WTC11 (cell line): ENCODE results near the gene PDE4A. TPM values are rescaled to one million over a fixed set of nuclear protein-coding genes. Genes with fewer than 3 reads are reported as not detected.

ENCODE experiments used
- ATAC-seq: fragments of 200-7000 bp; cut with Tn5 transposase; 2 replicates; pipeline ENCODE4 v1.10.0; 2021; ENCODE audit warnings: mild to moderate bottlenecking, moderate library complexity
- CTCF ChIA-PET: fragments of 300-600 bp; sonication (Branson Sonifier 250); formaldehyde crosslinking; loops from one replicate; lab custom pipeline; 2021; ENCODE audit warnings: antibody characterized with exemption; lab: Charles Lee
- POLR2A ChIA-PET: fragments of 350-600 bp; sonication (Branson Sonifier 250); formaldehyde crosslinking; loops from one replicate; lab custom pipeline; 2021; ENCODE audit warnings: antibody characterized with exemption; lab: Charles Lee
- DNase-seq: peaks from one replicate; pipeline ENCODE4 v3.0.0; 2021; ENCODE audit warnings: low spot score
- H3K27ac Mint-ChIP-seq: 2 replicates; pipeline ENCODE4 v1.8.0; 2021; ENCODE audit warnings: mixed read lengths
- H3K27me3 Mint-ChIP-seq: 2 replicates; pipeline ENCODE4 v1.8.0; 2021; ENCODE audit warnings: low read depth, mild to moderate bottlenecking, moderate library complexity, mixed read lengths
- H3K36me3 Mint-ChIP-seq: 2 replicates; pipeline ENCODE4 v1.8.0; 2021; ENCODE audit warnings: mixed read lengths
- H3K4me1 Mint-ChIP-seq: 2 replicates; pipeline ENCODE4 v1.8.0; 2022; ENCODE audit warnings: mixed read lengths
- H3K4me3 Mint-ChIP-seq: 2 replicates; pipeline ENCODE4 v1.8.0; 2021; ENCODE audit warnings: mild to moderate bottlenecking, moderate library complexity, mixed read lengths
- H3K9me3 Mint-ChIP-seq: 2 replicates; pipeline ENCODE4 v1.8.0; 2021; ENCODE audit warnings: mixed read lengths
- ATF1 ChIP-seq: sonication (generic); formaldehyde crosslinking; IDR thresholded peaks from 2 replicates; pipeline ENCODE4 v1.8.1; 2023; ENCODE audit warnings: mild to moderate bottlenecking, moderate library complexity, missing genetic modification reagents
- E2F1 ChIP-seq: sonication (generic); formaldehyde crosslinking; IDR thresholded peaks from 2 replicates; pipeline ENCODE4 v1.8.0; 2022; ENCODE audit warnings: mild to moderate bottlenecking, missing genetic modification reagents
- ETV6 ChIP-seq: sonication (generic); formaldehyde crosslinking; IDR thresholded peaks from 2 replicates; pipeline ENCODE4 v1.8.1; 2022; ENCODE audit warnings: mild to moderate bottlenecking, missing genetic modification reagents
- GRHL2 ChIP-seq: fragments of 250-450 bp; sonication (Bioruptor Pico); IDR thresholded peaks from 2 replicates; pipeline ENCODE4 v1.8.0; 2022; ENCODE audit warnings: mild to moderate bottlenecking, moderate library complexity; ENCODE audit not compliant: insufficient replicate concordance, severe bottlenecking
- HMGA2 ChIP-seq: fragments of 250-450 bp; sonication (Bioruptor Pico); IDR thresholded peaks from 2 replicates; pipeline ENCODE4 v1.4.0; 2021; ENCODE audit warnings: mild to moderate bottlenecking, moderate library complexity
- HMGXB4 ChIP-seq: sonication (generic); formaldehyde crosslinking; IDR thresholded peaks from 2 replicates; pipeline ENCODE4 v1.8.1; 2023; ENCODE audit warnings: mild to moderate bottlenecking, moderate library complexity, missing genetic modification reagents
- JUN ChIP-seq: sonication (generic); formaldehyde crosslinking; IDR thresholded peaks from 2 replicates; pipeline ENCODE4 v1.8.0; 2023; ENCODE audit warnings: mild to moderate bottlenecking, missing genetic modification reagents
- MXD4 ChIP-seq: fragments of 250-450 bp; sonication (Bioruptor Pico); IDR thresholded peaks from 2 replicates; pipeline ENCODE4 v1.8.0; 2021; ENCODE audit warnings: mild to moderate bottlenecking, moderate library complexity, borderline replicate concordance
- OVOL2 ChIP-seq: fragments of 250-450 bp; sonication (Bioruptor Pico); IDR thresholded peaks from 2 replicates; pipeline ENCODE4 v1.9.0; 2021; ENCODE audit warnings: mild to moderate bottlenecking, borderline replicate concordance
- PREB ChIP-seq: sonication (generic); formaldehyde crosslinking; IDR thresholded peaks from 2 replicates; pipeline ENCODE4 v1.8.1; 2022; ENCODE audit warnings: mild to moderate bottlenecking, missing genetic modification reagents, moderate library complexity, borderline replicate concordance
- RORB ChIP-seq: fragments of 250-450 bp; sonication (Bioruptor Pico); IDR thresholded peaks from 2 replicates; pipeline ENCODE4 v1.9.0; 2021; ENCODE audit warnings: mild to moderate bottlenecking
- SMAD3 ChIP-seq: sonication (generic); formaldehyde crosslinking; IDR thresholded peaks from 2 replicates; pipeline ENCODE4 v1.8.0; 2022; ENCODE audit warnings: missing genetic modification reagents, mild to moderate bottlenecking, borderline replicate concordance
- TEAD4 ChIP-seq: sonication (generic); formaldehyde crosslinking; IDR thresholded peaks from 2 replicates; pipeline ENCODE4 v1.8.0; 2022; ENCODE audit warnings: mild to moderate bottlenecking, missing genetic modification reagents
- ZNF138 ChIP-seq: sonication (generic); formaldehyde crosslinking; conservative IDR thresholded peaks from 2 replicates; pipeline ENCODE4 v1.8.1; 2022; ENCODE audit warnings: mild to moderate bottlenecking, moderate library complexity, missing genetic modification reagents
- ZNF512 ChIP-seq: sonication (generic); formaldehyde crosslinking; IDR thresholded peaks from 2 replicates; pipeline ENCODE4 v1.8.1; 2022; ENCODE audit warnings: missing genetic modification reagents, borderline replicate concordance
- ZNF532 ChIP-seq: fragments of 250-450 bp; sonication (Bioruptor Pico); IDR thresholded peaks from 2 replicates; pipeline ENCODE4 v1.9.0; 2021; ENCODE audit warnings: mild to moderate bottlenecking, borderline replicate concordance
- total RNA-seq: library from RNA; stranded (reverse); gene quantifications from 3 replicates; pipeline ENCODE4 v1.2.3, GENCODE V29; 2021
- TF ChIP-seq, protein P1 (sequence below): fragments of 250-450 bp; sonication (Bioruptor Pico); IDR thresholded peaks from 2 replicates; pipeline ENCODE4 v1.9.0; 2021; ENCODE audit warnings: mild to moderate bottlenecking
- TF ChIP-seq, protein P2 (sequence below): sonication (generic); formaldehyde crosslinking; IDR thresholded peaks from 2 replicates; pipeline ENCODE4 v1.8.0; 2022; ENCODE audit warnings: mild to moderate bottlenecking, missing genetic modification reagents
- TF ChIP-seq, protein P3 (sequence below): sonication (generic); formaldehyde crosslinking; IDR thresholded peaks from 2 replicates; pipeline ENCODE4 v1.8.1; 2022; ENCODE audit warnings: mild to moderate bottlenecking, moderate library complexity, missing genetic modification reagents
- TF ChIP-seq, protein P4 (sequence below): sonication (generic); formaldehyde crosslinking; conservative IDR thresholded peaks from 2 replicates; pipeline ENCODE4 v1.8.1; 2022; ENCODE audit warnings: mild to moderate bottlenecking, missing genetic modification reagents
- TF ChIP-seq, protein P5 (sequence below): sonication (generic); formaldehyde crosslinking; IDR thresholded peaks from 2 replicates; pipeline ENCODE4 v1.8.0; 2023; ENCODE audit warnings: missing genetic modification reagents

Gene PDE4A
- total RNA-seq, 1 experiment from 2014 or later, result 5.9 TPM

DNA sequence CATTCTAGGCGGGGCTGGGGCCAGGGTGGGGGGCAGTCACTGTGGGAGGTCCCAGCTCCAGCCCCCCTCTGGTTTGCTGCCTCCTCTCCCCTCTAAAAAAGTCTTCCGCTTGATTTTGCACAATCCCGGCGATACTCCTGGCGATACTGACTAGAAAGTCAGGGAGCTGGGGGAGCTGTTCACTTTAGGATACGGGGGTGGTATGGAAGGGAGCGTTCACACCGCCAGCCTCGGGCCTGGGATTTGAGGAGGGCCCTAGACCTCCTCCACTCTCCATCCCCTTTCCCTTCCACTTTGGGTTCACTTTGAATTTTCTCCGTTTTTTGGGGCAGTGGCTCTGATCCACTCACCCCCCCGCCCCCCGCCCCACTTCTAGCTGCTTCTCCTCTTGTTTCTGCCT is 47.8 kb downstream of the PDE4A start:
- POLR2A ChIA-PET, result no interaction called here
- ATAC-seq (peak; percentile 71), DNase-seq (no peak)
- no peak for TF ChIP-seq ZNF512 (CRISPR knock-in tag)
- no peak for TF ChIP-seq ATF1 (CRISPR knock-in tag)
- TF ChIP-seq E2F1, result no peak
- no peak for TF ChIP-seq MXD4
- TF ChIP-seq HMGXB4, result no peak
- no peak for TF ChIP-seq OVOL2 (CRISPR knock-in tag)
- TF ChIP-seq, protein P1, sequence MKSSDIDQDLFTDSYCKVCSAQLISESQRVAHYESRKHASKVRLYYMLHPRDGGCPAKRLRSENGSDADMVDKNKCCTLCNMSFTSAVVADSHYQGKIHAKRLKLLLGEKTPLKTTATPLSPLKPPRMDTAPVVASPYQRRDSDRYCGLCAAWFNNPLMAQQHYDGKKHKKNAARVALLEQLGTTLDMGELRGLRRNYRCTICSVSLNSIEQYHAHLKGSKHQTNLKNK (CRISPR knock-in tag), result no peak
- TF ChIP-seq ZNF138 (CRISPR knock-in tag), result no peak
- TF ChIP-seq, protein P2, sequence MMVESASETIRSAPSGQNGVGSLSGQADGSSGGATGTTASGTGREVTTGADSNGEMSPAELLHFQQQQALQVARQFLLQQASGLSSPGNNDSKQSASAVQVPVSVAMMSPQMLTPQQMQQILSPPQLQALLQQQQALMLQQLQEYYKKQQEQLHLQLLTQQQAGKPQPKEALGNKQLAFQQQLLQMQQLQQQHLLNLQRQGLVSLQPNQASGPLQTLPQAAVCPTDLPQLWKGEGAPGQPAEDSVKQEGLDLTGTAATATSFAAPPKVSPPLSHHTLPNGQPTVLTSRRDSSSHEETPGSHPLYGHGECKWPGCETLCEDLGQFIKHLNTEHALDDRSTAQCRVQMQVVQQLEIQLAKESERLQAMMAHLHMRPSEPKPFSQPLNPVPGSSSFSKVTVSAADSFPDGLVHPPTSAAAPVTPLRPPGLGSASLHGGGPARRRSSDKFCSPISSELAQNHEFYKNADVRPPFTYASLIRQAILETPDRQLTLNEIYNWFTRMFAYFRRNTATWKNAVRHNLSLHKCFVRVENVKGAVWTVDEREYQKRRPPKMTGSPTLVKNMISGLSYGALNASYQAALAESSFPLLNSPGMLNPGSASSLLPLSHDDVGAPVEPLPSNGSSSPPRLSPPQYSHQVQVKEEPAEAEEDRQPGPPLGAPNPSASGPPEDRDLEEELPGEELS (CRISPR knock-in tag), result no peak
- TF ChIP-seq, protein P3, sequence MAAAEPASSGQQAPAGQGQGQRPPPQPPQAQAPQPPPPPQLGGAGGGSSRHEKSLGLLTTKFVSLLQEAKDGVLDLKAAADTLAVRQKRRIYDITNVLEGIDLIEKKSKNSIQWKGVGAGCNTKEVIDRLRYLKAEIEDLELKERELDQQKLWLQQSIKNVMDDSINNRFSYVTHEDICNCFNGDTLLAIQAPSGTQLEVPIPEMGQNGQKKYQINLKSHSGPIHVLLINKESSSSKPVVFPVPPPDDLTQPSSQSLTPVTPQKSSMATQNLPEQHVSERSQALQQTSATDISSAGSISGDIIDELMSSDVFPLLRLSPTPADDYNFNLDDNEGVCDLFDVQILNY (CRISPR knock-in tag), result no peak
- TF ChIP-seq PREB, result no peak
- no peak for TF ChIP-seq JUN (CRISPR knock-in tag)
- no peak for TF ChIP-seq TEAD4
- no peak for TF ChIP-seq ETV6
- TF ChIP-seq GRHL2 (CRISPR knock-in tag), result no peak
- TF ChIP-seq, protein P4, sequence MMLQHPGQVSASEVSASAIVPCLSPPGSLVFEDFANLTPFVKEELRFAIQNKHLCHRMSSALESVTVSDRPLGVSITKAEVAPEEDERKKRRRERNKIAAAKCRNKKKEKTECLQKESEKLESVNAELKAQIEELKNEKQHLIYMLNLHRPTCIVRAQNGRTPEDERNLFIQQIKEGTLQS (CRISPR knock-in tag), result no peak
- CTCF ChIA-PET, result interaction anchor here (0.6 to 2.9 kb wide), 6 partner anchors 11 to 503 kb away, joined by 3 to 28 read pairs (median 6); no protein-coding TSS in a partner anchor
- H3K4me3 Mint-ChIP-seq, result no peak overlapping the region; the same call in 1 of the 2 replicates
- H3K9me3 Mint-ChIP-seq, result no peaks in the 10 kb centered on the region
- H3K36me3 Mint-ChIP-seq, result no peaks in the 10 kb centered on the region
- H3K4me1 Mint-ChIP-seq, result peaks cover 18% of the 10 kb centered on the region
- H3K27me3 Mint-ChIP-seq, result peaks cover 5% of the 10 kb centered on the region
- H3K27ac Mint-ChIP-seq, result no peak overlapping the region

DNA sequence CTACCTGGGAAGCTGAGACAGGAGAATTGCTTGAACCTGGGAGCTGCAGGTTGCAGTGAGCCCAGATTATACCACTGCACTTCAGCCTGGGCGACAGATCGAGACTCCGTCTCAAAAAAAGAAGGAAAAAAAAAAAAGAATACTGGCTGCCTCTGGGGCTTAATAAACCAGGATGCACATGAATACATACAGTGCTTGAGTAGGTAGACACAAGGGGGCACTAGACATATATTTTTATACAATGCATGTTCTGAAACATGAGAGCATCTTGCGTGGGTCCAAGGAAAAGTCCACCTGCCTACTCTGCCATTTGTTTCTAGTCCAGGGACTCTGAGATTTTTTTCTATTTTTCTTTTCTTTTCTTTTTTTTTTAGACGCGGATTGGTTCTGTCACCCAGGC is 51.6 kb downstream of the PDE4A start:
- DNase-seq (no peak), ATAC-seq (no peak)
- H3K36me3 Mint-ChIP-seq, result no peaks in the 10 kb centered on the region
- H3K4me1 Mint-ChIP-seq, result peaks cover 18% of the 10 kb centered on the region
- CTCF ChIA-PET, result interaction anchor here (0.6 to 2.5 kb wide), 3 partner anchors 12 to 366 kb away, joined by 3 to 8 read pairs (median 3); no protein-coding TSS in a partner anchor
- no peaks in the 10 kb centered on the region for H3K9me3 Mint-ChIP-seq
- no peak overlapping the region for H3K4me3 Mint-ChIP-seq
- POLR2A ChIA-PET, result no interaction called here
- H3K27ac Mint-ChIP-seq, result no peak overlapping the region
- peaks cover 7% of the 10 kb centered on the region; the same call in 1 of the 2 replicates for H3K27me3 Mint-ChIP-seq
- no peak for TF ChIP-seq SMAD3 (CRISPR knock-in tag)
- TF ChIP-seq, protein P5, sequence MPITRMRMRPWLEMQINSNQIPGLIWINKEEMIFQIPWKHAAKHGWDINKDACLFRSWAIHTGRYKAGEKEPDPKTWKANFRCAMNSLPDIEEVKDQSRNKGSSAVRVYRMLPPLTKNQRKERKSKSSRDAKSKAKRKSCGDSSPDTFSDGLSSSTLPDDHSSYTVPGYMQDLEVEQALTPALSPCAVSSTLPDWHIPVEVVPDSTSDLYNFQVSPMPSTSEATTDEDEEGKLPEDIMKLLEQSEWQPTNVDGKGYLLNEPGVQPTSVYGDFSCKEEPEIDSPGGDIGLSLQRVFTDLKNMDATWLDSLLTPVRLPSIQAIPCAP, result no peak
- no peak for TF ChIP-seq RORB (CRISPR knock-in tag)
- TF ChIP-seq ZNF532 (CRISPR knock-in tag), result no peak
- TF ChIP-seq HMGA2 (CRISPR knock-in tag), result no peak
